Stomach (tissue), 4 donors: ENCODE data around the gene CEBPB.

Experiments used
- CTCF ChIP-seq, 7 experiments: fragments of 450-650 bp in 4 of 7; fragments of 200-600 bp in 3 of 7; sonication (generic) in 3 of 7; IDR thresholded peaks; one replicate each; pipeline ENCODE4 v1.5.1; 2016 to 2019; ENCODE audit warnings: antibody characterized with exemption in 7 of 7, control low read depth in 2 of 7, mild to moderate bottlenecking in 1 of 7
- EP300 ChIP-seq: sonication (generic); formaldehyde crosslinking; IDR thresholded peaks from one replicate; pipeline ENCODE4 v1.6.1; 2017; ENCODE audit warnings: antibody characterized with exemption
- POLR2A ChIP-seq, 4 donors: fragments of 450-650 bp; IDR thresholded peaks; one replicate each; pipeline ENCODE4 v1.6.1; 2016; ENCODE audit warnings: antibody characterized with exemption in 4 of 4, control low read depth in 2 of 4, mild to moderate bottlenecking in 1 of 4, moderate library complexity in 1 of 4

GRCh38 chr20:50232651-50233324 is 42.2 kb downstream of the CEBPB start:
- TF ChIP-seq CTCF (IDR thresholded peaks at IDR 0.05) (no peak), POLR2A (IDR thresholded peaks at IDR 0.05) (no peak), EP300 (no peak)
